ENCODE measurements around the gene KCNJ11.

Gene KCNJ11

DNA sequence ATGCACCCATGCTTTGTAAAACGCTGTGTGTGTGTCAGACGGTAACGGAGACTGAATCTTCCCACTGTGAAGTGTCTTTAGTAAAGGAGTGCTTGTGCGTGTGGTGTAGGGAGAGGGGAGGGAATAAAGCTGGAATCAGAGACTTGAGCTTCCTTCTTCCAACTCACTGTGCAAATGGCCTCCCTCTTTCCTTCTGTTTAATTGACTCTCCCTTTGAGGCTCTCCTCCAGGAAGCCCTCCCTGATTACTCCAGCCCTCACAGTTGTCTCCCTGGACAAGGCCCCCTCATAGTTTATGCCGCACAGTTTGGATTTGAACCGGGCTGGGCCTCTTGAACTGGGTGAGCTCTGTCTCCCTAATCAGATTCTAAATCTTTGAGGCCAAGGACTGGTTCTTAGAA lies 23.0 kb upstream of the KCNJ11 start:
- DNase-seq (ENCODE audit: low read depth), result no peak
- no peak overlapping the region for H3K4me3 ChIP-seq (ENCODE audit: control insufficient read depth, low read depth, low read length)
- TF ChIP-seq, protein P1, sequence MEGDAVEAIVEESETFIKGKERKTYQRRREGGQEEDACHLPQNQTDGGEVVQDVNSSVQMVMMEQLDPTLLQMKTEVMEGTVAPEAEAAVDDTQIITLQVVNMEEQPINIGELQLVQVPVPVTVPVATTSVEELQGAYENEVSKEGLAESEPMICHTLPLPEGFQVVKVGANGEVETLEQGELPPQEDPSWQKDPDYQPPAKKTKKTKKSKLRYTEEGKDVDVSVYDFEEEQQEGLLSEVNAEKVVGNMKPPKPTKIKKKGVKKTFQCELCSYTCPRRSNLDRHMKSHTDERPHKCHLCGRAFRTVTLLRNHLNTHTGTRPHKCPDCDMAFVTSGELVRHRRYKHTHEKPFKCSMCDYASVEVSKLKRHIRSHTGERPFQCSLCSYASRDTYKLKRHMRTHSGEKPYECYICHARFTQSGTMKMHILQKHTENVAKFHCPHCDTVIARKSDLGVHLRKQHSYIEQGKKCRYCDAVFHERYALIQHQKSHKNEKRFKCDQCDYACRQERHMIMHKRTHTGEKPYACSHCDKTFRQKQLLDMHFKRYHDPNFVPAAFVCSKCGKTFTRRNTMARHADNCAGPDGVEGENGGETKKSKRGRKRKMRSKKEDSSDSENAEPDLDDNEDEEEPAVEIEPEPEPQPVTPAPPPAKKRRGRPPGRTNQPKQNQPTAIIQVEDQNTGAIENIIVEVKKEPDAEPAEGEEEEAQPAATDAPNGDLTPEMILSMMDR (conservative IDR thresholded peaks at IDR 0.05; ENCODE audit: control insufficient read depth, insufficient read depth, low read depth, low read length), result no peak

DNA sequence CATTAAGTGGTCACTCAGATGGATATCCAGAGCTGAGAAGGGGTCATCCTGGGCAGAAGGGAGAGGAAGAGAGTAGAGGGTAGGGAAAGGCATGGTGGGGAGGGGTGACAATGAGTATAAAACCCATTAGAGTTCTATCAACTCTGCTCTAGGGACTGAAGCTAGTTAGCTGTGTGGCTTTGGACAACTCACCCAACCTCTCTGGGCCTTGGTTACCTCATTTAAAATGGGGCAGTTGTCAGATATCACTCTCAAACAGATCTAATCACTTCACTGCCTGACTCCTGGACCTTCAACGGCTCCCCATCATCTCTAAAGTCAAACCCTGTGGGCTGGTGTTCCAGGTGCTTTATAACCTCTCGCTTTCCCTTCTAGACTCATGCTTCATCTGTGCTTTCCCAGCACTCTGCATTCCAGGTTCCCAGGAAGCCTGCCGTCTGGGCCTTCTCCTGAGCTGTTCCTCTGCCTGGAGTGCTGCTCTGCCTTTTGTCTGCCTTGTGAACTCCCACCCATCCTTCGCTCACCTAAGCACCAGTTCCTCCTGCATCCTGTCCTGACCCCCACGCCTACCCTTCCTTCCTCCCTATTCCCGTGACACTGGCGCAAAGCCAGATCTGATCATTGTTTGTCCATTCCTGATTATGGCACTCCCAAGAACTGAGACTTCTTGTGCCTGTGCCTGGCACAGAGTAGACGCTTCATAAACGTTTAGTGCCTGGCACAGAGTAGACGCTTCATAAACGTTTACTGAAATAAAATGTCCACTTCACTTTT lies 22.3 kb upstream of the KCNJ11 start:
- TF ChIP-seq, protein P1 (conservative IDR thresholded peaks at IDR 0.05; ENCODE audit: control insufficient read depth, insufficient read depth, low read depth, low read length), result no peak
- no peak for DNase-seq (ENCODE audit: low read depth)
- H3K4me3 ChIP-seq (ENCODE audit: control insufficient read depth, low read depth, low read length), result no peak overlapping the region

DNA sequence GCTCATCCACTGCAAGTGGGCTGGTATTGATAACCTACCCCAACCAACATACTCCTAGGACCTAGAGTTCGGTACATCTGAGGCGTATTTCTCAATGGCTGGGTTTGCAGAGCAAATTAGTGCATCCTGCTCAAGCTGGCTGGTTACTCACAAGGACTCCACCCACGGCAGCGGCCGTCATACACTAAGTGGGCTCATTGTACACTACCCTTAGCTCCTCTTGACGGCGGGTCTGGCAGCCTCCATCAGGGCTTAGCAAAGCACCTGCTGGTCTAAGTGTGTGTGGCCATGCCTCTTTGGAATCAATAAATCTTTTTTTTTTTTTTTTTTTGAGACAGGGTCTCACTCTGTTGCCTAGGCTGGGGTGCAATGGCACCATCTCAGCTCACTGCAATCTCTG lies 20.2 kb upstream of the KCNJ11 start:
- TF ChIP-seq, protein P1 (conservative IDR thresholded peaks at IDR 0.05; ENCODE audit: control insufficient read depth, insufficient read depth, low read depth, low read length), result no peak
- no peak for DNase-seq (ENCODE audit: low read depth)
- no peak overlapping the region for H3K4me3 ChIP-seq (ENCODE audit: control insufficient read depth, low read depth, low read length)

DNA sequence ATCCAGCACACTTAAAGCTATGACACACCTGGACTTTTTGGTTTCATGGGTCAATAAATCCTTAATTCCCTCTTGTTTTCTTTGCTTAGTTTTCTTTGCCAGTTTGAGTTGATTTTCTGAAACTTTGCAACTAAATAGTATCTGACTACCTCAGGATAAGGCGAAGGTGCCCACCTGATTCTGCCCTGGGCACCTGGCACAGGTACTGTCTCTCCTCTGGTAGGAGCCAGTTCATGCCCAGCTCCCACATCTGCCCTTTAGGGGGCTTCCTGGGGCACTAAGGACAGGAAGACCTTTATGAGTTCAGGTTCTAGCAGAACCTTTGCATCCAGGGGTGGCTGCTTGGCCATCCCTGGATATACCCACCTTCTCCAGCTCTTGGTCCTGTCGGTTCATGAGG lies 19.6 kb upstream of the KCNJ11 start:
- no peak for DNase-seq (ENCODE audit: low read depth)
- TF ChIP-seq, protein P1 (conservative IDR thresholded peaks at IDR 0.05; ENCODE audit: control insufficient read depth, insufficient read depth, low read depth, low read length), result no peak
- H3K4me3 ChIP-seq (ENCODE audit: control insufficient read depth, low read depth, low read length), result no peak overlapping the region

- H3K4me3 ChIP-seq (ENCODE audit: control insufficient read depth, low read depth, low read length), result no peak overlapping the region
- no peak for DNase-seq (ENCODE audit: low read depth)
- TF ChIP-seq, protein P1 (conservative IDR thresholded peaks at IDR 0.05; ENCODE audit: control insufficient read depth, insufficient read depth, low read depth, low read length), result no peak
Observed at GRCh38 chr11:17407575-17407974, 19.1 kb upstream of the KCNJ11 start.

DNA sequence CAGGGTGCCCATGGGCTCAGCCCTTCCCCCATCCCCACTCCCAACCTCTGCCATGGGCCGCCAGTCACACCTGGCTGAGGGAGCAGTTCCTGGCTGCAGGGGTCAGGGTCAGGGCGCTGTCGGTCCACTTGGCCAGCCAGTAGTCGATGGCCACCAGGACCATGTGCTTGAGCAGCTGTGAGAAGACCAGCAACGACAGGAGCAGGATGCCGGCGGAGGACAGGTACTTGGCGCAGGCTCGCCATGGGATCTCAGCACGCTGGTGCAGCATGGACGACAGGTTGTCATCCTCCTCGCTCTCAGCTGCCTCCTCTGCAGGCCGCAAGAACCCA lies 18.3 kb upstream of the KCNJ11 start:
- TF ChIP-seq, protein P1 (conservative IDR thresholded peaks at IDR 0.05; ENCODE audit: control insufficient read depth, insufficient read depth, low read depth, low read length), result no peak
- no peak for DNase-seq (ENCODE audit: low read depth)
- H3K4me3 ChIP-seq (ENCODE audit: control insufficient read depth, low read depth, low read length), result no peak overlapping the region

Measured in fibroblast of mammary gland (primary cell).